ENCODE results near the gene POLG2. TPM values are rescaled to one million over a fixed set of nuclear protein-coding genes. Genes with fewer than 3 reads are reported as not detected.

POLG2 gene
- total and polyA plus RNA-seq, 2 donors (not counting 3 experiments of a cell fraction or from before 2014, with no cell fraction given): 6.5 to 18.6 TPM

GRCh38 chr17:64507413-64507782, 10.5 kb upstream of the POLG2 start:
- Histone ChIP-seq H3K9me1 (replicated peaks; ENCODE audit: control insufficient read depth, extremely low read depth, insufficient read depth, low read length) (no peaks in the 10 kb centered on the region), H3K9ac (replicated peaks; ENCODE audit: extremely low read depth, insufficient read depth, low read length) (peak overlapping the region; percentile 100), H3K79me2 (ENCODE audit: control insufficient read depth, insufficient read depth, low read length) (peaks cover 68% of the 10 kb centered on the region), H3K4me3 (replicated peaks in 1 of 3; ENCODE audit: insufficient read depth in 1 of 3, low read depth in 1 of 3, low read length in 3 of 3) (peak overlapping the region; percentile 56 to 95 (median 65)), H3K36me3 (ENCODE audit: control insufficient read depth in 2 of 2, extremely low read depth in 1 of 2, insufficient read depth in 2 of 2, low read length in 2 of 2) (peaks cover 18 to 29% of the 10 kb centered on the region in 2 experiments), H4K20me1 (replicated peaks; ENCODE audit: control insufficient read depth, extremely low read depth, insufficient read depth, low read length) (peaks cover 21% of the 10 kb centered on the region), H3K27me3 (ENCODE audit: control insufficient read depth in 2 of 2, insufficient read depth in 2 of 2, low read length in 2 of 2) (no peaks in the 10 kb centered on the region), H3K4me2 (ENCODE audit: insufficient read depth, low read length) (peak overlapping the region; percentile 98), H3K4me1 (ENCODE audit: control insufficient read depth, extremely low read depth, insufficient read depth, low read length) (peaks cover 29% of the 10 kb centered on the region), H2AFZ (ENCODE audit: low read depth, low read length) (peak overlapping the region; percentile 9), H3K27ac (ENCODE audit: insufficient read depth, low read depth, low read length) (peak overlapping the region; percentile 98), H3K9me3 (replicated peaks; ENCODE audit: control insufficient read depth, insufficient read depth, low read length) (no peaks in the 10 kb centered on the region)
- POLR2A ChIA-PET: interaction anchor here (3.4 kb wide), 1 partner anchor 11 kb away, joined by 37 read pairs; the partner anchor contains the start of gene POLG2
- BruUV-seq (replicated peaks): no TSS peak
- dilution Hi-C loops (cut with MboI; ENCODE audit: extremely low pct_ligation_motif_present, low sequenced_read_pairs) (no loop called here), intact Hi-C loops (cut with micrococcal nuclease) (loop anchor here (5.0 to 10.0 kb wide), 2 partner anchors 140 to 237 kb away; no protein-coding TSS in a partner anchor)
- CTCF ChIA-PET: interaction anchor here (0.8 to 2.4 kb wide), 5 partner anchors 10 to 88 kb away, joined by 4 to 29 read pairs (median 5); partner anchors contain the start of gene POLG2
- TF ChIP-seq CTCF (IDR thresholded peaks at IDR 0.05; ENCODE audit: extremely low read depth in 1 of 2, insufficient read depth in 1 of 2, low read depth in 1 of 2, low read length in 2 of 2) (peak; percentile 24 to 33), MAX (IDR thresholded peaks at IDR 0.05; ENCODE audit: insufficient read depth, insufficient read length) (no peak), EZH2 (IDR thresholded peaks at IDR 0.05; ENCODE audit: borderline replicate concordance, low read depth, low read length, severe bottlenecking) (no peak)
- DNase-seq (ENCODE audit: low read depth, low spot score) (peak; percentile 85), FAIRE-seq (peak; percentile 67)

Measured in endothelial cell of umbilical vein (primary cell).